CD14-positive monocyte (primary cell): ENCODE data around the gene ARMC12. TPM values are rescaled to one million over a fixed set of nuclear protein-coding genes. Genes with fewer than 3 reads are reported as not detected.

Experiments used
- DNase-seq, 3 donors: peaks; one replicate each; pipeline ENCODE4 v3.0.0-alpha.2; 2011 to 2022
- H2AFZ ChIP-seq: 2 replicates; pipeline ENCODE4 v1.6.0; 2012; ENCODE audit warnings: mild to moderate bottlenecking, low read depth, low read length, inconsistent platforms; ENCODE audit not compliant: insufficient read depth, poor library complexity, severe bottlenecking
- H3K27ac ChIP-seq, 2 donors: 1 replicate in 1 of 2; 2 replicates in 1 of 2; pipeline ENCODE4 v1.5.1; 2012 to 2013; ENCODE audit warnings: low read length in 2 of 2, control low read depth in 1 of 2, inconsistent platforms in 1 of 2, low read depth in 1 of 2, mild to moderate bottlenecking in 1 of 2
- H3K27me3 ChIP-seq, 2 donors: one replicate each; pipeline versions ENCODE4 v1.6.0 to v1.6.1; 2011 to 2013; ENCODE audit warnings: low read length in 2 of 2; ENCODE audit not compliant: control insufficient read depth in 2 of 2, insufficient read depth in 2 of 2
- H3K36me3 ChIP-seq, 2 donors: replicated peaks in 1 of 2; 1 replicate in 1 of 2; 2 replicates in 1 of 2; pipeline versions ENCODE4 v1.5.1 to v1.6.1; 2012 to 2013; ENCODE audit warnings: low read length in 2 of 2, control low read depth in 1 of 2, inconsistent platforms in 1 of 2, mild to moderate bottlenecking in 1 of 2; ENCODE audit not compliant: insufficient read depth in 2 of 2, control insufficient read depth in 1 of 2
- H3K4me1 ChIP-seq, 2 donors: 1 replicate in 1 of 2; 2 replicates in 1 of 2; pipeline versions ENCODE4 v1.5.1 to v1.6.1; 2012 to 2013; ENCODE audit warnings: low read length in 2 of 2, control low read depth in 1 of 2, inconsistent platforms in 1 of 2, mild to moderate bottlenecking in 1 of 2, moderate library complexity in 1 of 2; ENCODE audit not compliant: insufficient read depth in 2 of 2, control insufficient read depth in 1 of 2
- H3K4me2 ChIP-seq: replicated peaks from 2 replicates; pipeline ENCODE3; 2012; ENCODE audit warnings: low read length, moderate library complexity, mild to moderate bottlenecking; ENCODE audit not compliant: poor library complexity, severe bottlenecking; ENCODE audit errors: extremely low read depth
- H3K4me3 ChIP-seq, 3 experiments: fragments of 200-600 bp in 1 of 3; sonication (generic) in 1 of 3; replicated peaks in 1 of 3; 1 replicate in 2 of 3; 2 replicates in 1 of 3; pipeline ENCODE4 v1.5.1; 2011 to 2013; ENCODE audit warnings: low read length in 3 of 3, mild to moderate bottlenecking in 3 of 3, control low read depth in 2 of 3, low read depth in 2 of 3, inconsistent platforms in 1 of 3, moderate library complexity in 1 of 3
- H3K79me2 ChIP-seq: 2 replicates; pipeline ENCODE4 v1.6.0; 2012; ENCODE audit warnings: mild to moderate bottlenecking, control low read depth, inconsistent platforms, low read length, moderate library complexity; ENCODE audit not compliant: insufficient read depth
- H3K9ac ChIP-seq: 2 replicates; pipeline ENCODE4 v1.6.0; 2017; ENCODE audit warnings: low read length, mild to moderate bottlenecking; ENCODE audit not compliant: insufficient read depth, poor library complexity, severe bottlenecking
- H3K9me3 ChIP-seq, 2 donors: replicated peaks in 1 of 2; 1 replicate in 1 of 2; 2 replicates in 1 of 2; pipeline versions ENCODE4 v1.5.1 to v1.6.1; 2012 to 2013; ENCODE audit warnings: low read length in 2 of 2, control low read depth in 1 of 2; ENCODE audit not compliant: control insufficient read depth in 1 of 2, insufficient read depth in 1 of 2
- H4K20me1 ChIP-seq: 2 replicates; pipeline ENCODE4 v1.6.0; 2012; ENCODE audit warnings: mild to moderate bottlenecking, low read length, control low read depth, moderate library complexity; ENCODE audit not compliant: insufficient read depth
- H3K27ac Mint-ChIP-seq, 7 donors: one replicate each; pipeline ENCODE4 v1.8.0; 2020; ENCODE audit warnings: mild to moderate bottlenecking in 7 of 7, mixed read lengths in 7 of 7, moderate library complexity in 6 of 7, inconsistent platforms in 2 of 7
- H3K27me3 Mint-ChIP-seq, 3 donors: one replicate each; pipeline ENCODE4 v1.8.0; 2021 to 2022; ENCODE audit warnings: low read depth in 3 of 3, mild to moderate bottlenecking in 3 of 3, mixed read lengths in 3 of 3, moderate library complexity in 3 of 3, inconsistent platforms in 1 of 3
- H3K36me3 Mint-ChIP-seq, 2 donors: one replicate each; pipeline ENCODE4 v1.8.0; 2020; ENCODE audit warnings: mixed read lengths in 2 of 2, inconsistent platforms in 1 of 2, mild to moderate bottlenecking in 1 of 2
- H3K4me1 Mint-ChIP-seq: one replicate; pipeline ENCODE4 v1.8.0; 2020; ENCODE audit warnings: mild to moderate bottlenecking, mixed read lengths
- H3K4me3 Mint-ChIP-seq, 2 donors: one replicate each; pipeline ENCODE4 v1.8.0; 2020; ENCODE audit warnings: mild to moderate bottlenecking in 2 of 2, mixed read lengths in 2 of 2, moderate library complexity in 1 of 2
- H3K9me3 Mint-ChIP-seq, 7 donors: one replicate each; pipeline ENCODE4 v1.8.0; 2020 to 2022; ENCODE audit warnings: mixed read lengths in 7 of 7, mild to moderate bottlenecking in 6 of 7, moderate library complexity in 6 of 7, inconsistent platforms in 2 of 7
- WGBS: methylation state at CpG from one replicate; pipeline ENCODE4 v1.1.5; 2013; ENCODE audit warnings: missing lambda C conversion rate; ENCODE audit not compliant: insufficient coverage; 5-methylcytosine and 5-hydroxymethylcytosine counted together
- intact Hi-C, 2 donors: fragments of 100-400 bp; cut with micrococcal nuclease; formaldehyde crosslinking; loops; one replicate each; pipeline versions ENCODE4 v1.15.0 to v1.15.1; 2023
- polyA plus RNA-seq, 3 donors: library from polyadenylated mRNA; depleted of rRNA in 1 of 3; unstranded in 2 of 3; stranded (reverse) in 1 of 3; fragments of 300-500 nt in 2 of 3; fragments of >200 nt in 1 of 3; fragmentation: Illumina TruSeq in 2 of 3; gene quantifications; 1 replicate in 2 of 3; 2 replicates in 1 of 3; pipeline ENCODE4 v1.2.3, GENCODE V29; 2012 to 2021
- TF ChIP-seq, protein P1 (sequence below): fragments of 200-600 bp; IDR thresholded peaks from one replicate; pipeline ENCODE4 v1.8.0; 2022; ENCODE audit warnings: antibody characterized with exemption, mild to moderate bottlenecking

Gene ARMC12
- polyA plus RNA-seq, 3 donors, result 2.7 TPM; not detected in 2

DNA sequence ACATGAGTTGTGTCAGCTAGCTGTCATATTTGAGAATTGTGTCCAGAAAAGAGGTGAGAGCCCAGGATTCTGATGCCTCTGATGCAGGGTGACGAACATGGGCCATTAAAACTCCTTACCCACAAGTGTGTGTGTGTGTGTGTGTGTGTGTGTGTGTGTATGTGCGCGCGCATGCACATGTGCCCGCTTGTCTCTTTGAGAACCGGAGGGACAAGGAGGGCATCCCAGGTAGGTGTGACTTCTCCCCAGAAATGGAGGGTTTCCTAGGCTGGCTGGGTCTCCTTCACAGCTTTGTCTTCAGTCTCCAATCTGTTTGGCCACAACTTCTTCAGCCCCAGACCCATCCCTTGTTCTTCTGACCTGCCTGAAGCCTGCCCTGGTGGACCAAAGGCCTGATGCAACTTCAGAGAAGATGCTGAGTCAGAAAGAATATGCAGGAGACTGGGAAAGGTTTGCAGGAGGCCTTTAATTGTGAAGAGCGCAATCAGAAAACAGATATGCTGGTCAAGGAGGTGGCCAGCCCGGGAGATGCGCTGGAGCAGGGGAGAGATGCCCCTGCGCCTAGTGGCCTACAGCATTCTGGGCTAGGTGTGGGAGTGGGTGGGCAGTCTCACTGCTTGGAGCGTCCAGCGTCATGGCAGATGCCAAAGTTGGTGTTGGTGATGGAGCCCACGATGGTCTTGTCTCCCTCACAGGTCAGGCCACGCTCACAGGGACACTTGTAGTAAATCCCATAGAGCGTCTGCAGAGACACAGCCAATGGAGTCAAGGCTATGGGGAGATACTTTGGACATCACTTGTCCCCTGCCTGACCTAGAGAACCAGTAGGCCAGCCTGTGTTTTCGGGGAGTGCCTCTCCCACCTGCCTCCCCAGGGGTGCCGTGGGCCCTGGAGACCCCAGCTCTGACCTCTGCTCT, 58.0 kb downstream of the ARMC12 start:
- H3K4me1 Mint-ChIP-seq, result no peaks in the 10 kb centered on the region
- DNase-seq, result no peak
- peaks cover 0 to 2% (median 0%) of the 10 kb centered on the region in 7 donors for H3K9me3 Mint-ChIP-seq
- H3K27ac Mint-ChIP-seq, result peak overlapping the region in 1 of 7 donors; percentile 3
- no peak overlapping the region for H3K4me2 ChIP-seq
- no peak overlapping the region for H3K4me3 Mint-ChIP-seq
- intact Hi-C loops, result no loop called here
- 96% methylated on average over 15 of the region's 17 CpGs for WGBS
- H3K4me3 ChIP-seq, result no peak overlapping the region
- no peak overlapping the region for H3K9ac ChIP-seq
- no peaks in the 10 kb centered on the region for H3K9me3 ChIP-seq
- peaks cover 13 to 17% (median 14%) of the 10 kb centered on the region in 3 donors for H3K27me3 Mint-ChIP-seq
- H3K79me2 ChIP-seq, result no peaks in the 10 kb centered on the region
- H3K27ac ChIP-seq, result no peak overlapping the region
- TF ChIP-seq, protein P1, sequence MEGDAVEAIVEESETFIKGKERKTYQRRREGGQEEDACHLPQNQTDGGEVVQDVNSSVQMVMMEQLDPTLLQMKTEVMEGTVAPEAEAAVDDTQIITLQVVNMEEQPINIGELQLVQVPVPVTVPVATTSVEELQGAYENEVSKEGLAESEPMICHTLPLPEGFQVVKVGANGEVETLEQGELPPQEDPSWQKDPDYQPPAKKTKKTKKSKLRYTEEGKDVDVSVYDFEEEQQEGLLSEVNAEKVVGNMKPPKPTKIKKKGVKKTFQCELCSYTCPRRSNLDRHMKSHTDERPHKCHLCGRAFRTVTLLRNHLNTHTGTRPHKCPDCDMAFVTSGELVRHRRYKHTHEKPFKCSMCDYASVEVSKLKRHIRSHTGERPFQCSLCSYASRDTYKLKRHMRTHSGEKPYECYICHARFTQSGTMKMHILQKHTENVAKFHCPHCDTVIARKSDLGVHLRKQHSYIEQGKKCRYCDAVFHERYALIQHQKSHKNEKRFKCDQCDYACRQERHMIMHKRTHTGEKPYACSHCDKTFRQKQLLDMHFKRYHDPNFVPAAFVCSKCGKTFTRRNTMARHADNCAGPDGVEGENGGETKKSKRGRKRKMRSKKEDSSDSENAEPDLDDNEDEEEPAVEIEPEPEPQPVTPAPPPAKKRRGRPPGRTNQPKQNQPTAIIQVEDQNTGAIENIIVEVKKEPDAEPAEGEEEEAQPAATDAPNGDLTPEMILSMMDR, result no peak
- H3K36me3 ChIP-seq, result no peaks in the 10 kb centered on the region
- H3K27me3 ChIP-seq, result peaks cover 0 to 3% of the 10 kb centered on the region in 2 donors
- H2AFZ ChIP-seq, result no peak overlapping the region
- no peaks in the 10 kb centered on the region for H3K4me1 ChIP-seq
- no peaks in the 10 kb centered on the region for H4K20me1 ChIP-seq
- H3K36me3 Mint-ChIP-seq, result no peaks in the 10 kb centered on the region

DNA sequence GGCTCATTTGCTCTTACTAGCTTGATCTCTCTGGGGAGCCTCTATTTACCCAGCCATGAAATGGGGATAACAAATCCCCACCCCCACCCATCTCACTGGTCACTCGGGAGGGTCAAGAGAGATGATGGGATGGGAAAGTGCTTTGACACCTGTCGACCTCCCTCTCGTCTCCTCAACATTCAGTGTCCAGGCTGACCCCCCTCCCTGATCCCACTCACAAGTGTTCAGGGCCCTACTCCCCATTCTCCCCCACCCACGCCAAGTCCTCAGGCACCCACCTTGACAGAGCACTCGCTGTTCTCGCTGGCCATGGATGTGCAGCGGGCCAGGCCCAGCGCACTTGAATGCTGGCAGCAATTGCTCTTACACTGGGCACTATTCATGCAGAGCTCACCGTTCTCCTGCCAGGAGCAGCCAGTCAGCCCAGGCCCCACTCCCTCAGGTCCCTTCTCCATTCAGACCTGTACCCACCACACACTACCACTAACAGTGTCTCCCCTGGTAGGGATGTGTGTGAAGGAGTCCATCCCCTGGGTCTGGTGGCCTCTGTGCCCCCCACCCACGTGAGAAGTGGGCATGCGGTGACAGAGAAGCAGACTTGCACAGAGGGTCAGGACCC, 58.7 kb downstream of the ARMC12 start:
- WGBS, result 97% methylated on average over 10 of the region's 11 CpGs
- Histone ChIP-seq H3K79me2 (no peaks in the 10 kb centered on the region), H3K4me3 (no peak overlapping the region), H4K20me1 (no peaks in the 10 kb centered on the region), H3K4me2 (no peak overlapping the region), H3K4me1 (no peaks in the 10 kb centered on the region), H3K36me3 (no peaks in the 10 kb centered on the region), H3K27ac (no peak overlapping the region), H3K27me3 (no peaks in the 10 kb centered on the region), H3K9ac (no peak overlapping the region), H2AFZ (no peak overlapping the region), H3K9me3 (no peaks in the 10 kb centered on the region)
- Mint-ChIP-seq H3K9me3 (peaks cover 0 to 2% (median 0%) of the 10 kb centered on the region in 7 donors), H3K4me1 (no peaks in the 10 kb centered on the region), H3K4me3 (no peak overlapping the region), H3K27me3 (peaks cover 9 to 18% (median 11%) of the 10 kb centered on the region in 3 donors), H3K36me3 (no peaks in the 10 kb centered on the region), H3K27ac (no peak overlapping the region)
- no peak for DNase-seq
- intact Hi-C loops, result no loop called here
- TF ChIP-seq, protein P1, result no peak
